Mesenchymal stem cell (in vitro differentiated cells and primary cell): ENCODE results near the gene AKAP6.

Source experiments
- DNase-seq: peaks from one replicate; pipeline ENCODE4 v3.0.0-alpha.2; 2013
- H2AFZ ChIP-seq: one replicate; pipeline ENCODE4 v1.6.1; 2013; ENCODE audit warnings: low read depth, mild to moderate bottlenecking, control low read depth, inconsistent platforms, low read length, moderate library complexity
- H2AK5ac ChIP-seq: 2 replicates; pipeline ENCODE4 v1.6.1; 2013; ENCODE audit warnings: low read length, moderate library complexity, mild to moderate bottlenecking, inconsistent platforms; ENCODE audit not compliant: severe bottlenecking
- H2BK120ac ChIP-seq: one replicate; pipeline ENCODE4 v1.6.1; 2013; ENCODE audit warnings: low read depth, mild to moderate bottlenecking, inconsistent platforms, low read length, moderate library complexity
- H2BK12ac ChIP-seq, 2 experiments: one replicate each; pipeline ENCODE4 v1.6.1; 2013; ENCODE audit warnings: inconsistent platforms in 2 of 2, low read length in 2 of 2, mild to moderate bottlenecking in 2 of 2, moderate library complexity in 2 of 2, control low read depth in 1 of 2
- H2BK15ac ChIP-seq: one replicate; pipeline ENCODE4 v1.6.1; 2013; ENCODE audit warnings: mild to moderate bottlenecking, low read depth, inconsistent platforms; ENCODE audit not compliant: poor library complexity, severe bottlenecking
- H2BK5ac ChIP-seq: 2 replicates; pipeline ENCODE4 v1.6.1; 2013; ENCODE audit warnings: low read depth, mild to moderate bottlenecking, low read length, control low read depth, inconsistent platforms; ENCODE audit not compliant: poor library complexity, severe bottlenecking
- H3K14ac ChIP-seq, 2 experiments: one replicate each; pipeline ENCODE4 v1.6.1; 2013; ENCODE audit warnings: inconsistent platforms in 2 of 2, low read length in 2 of 2, control low read depth in 1 of 2, mild to moderate bottlenecking in 1 of 2, moderate library complexity in 1 of 2
- H3K18ac ChIP-seq, 2 experiments: one replicate each; pipeline ENCODE4 v1.6.1; 2013; ENCODE audit warnings: inconsistent platforms in 2 of 2, low read length in 2 of 2, control low read depth in 1 of 2, low read depth in 1 of 2, mild to moderate bottlenecking in 1 of 2
- H3K23ac ChIP-seq, 2 experiments: one replicate each; pipeline ENCODE4 v1.6.1; 2013; ENCODE audit warnings: inconsistent platforms in 2 of 2, low read length in 2 of 2, mild to moderate bottlenecking in 2 of 2, moderate library complexity in 2 of 2, control low read depth in 1 of 2
- H3K27ac ChIP-seq: 2 replicates; pipeline ENCODE4 v1.5.1; 2013; ENCODE audit warnings: mild to moderate bottlenecking, moderate library complexity, low read length, control low read depth, inconsistent platforms; ENCODE audit not compliant: poor library complexity, severe bottlenecking
- H3K27me3 ChIP-seq, 2 experiments: 2 replicates each; pipeline versions ENCODE4 v1.6.1 to v1.7.0; 2013; ENCODE audit warnings: low read length in 2 of 2, mild to moderate bottlenecking in 2 of 2, moderate library complexity in 2 of 2, control low read depth in 1 of 2, inconsistent platforms in 1 of 2; ENCODE audit not compliant: control insufficient read depth in 1 of 2, insufficient read depth in 1 of 2
- H3K36me3 ChIP-seq, 2 experiments: 2 replicates each; pipeline versions ENCODE4 v1.6.1 to v1.7.0; 2013; ENCODE audit warnings: low read length in 2 of 2, control low read depth in 1 of 2, inconsistent platforms in 1 of 2, low read depth in 1 of 2, mild to moderate bottlenecking in 1 of 2; ENCODE audit not compliant: insufficient read depth in 2 of 2, control insufficient read depth in 1 of 2
- H3K4ac ChIP-seq, 2 experiments: one replicate each; pipeline ENCODE4 v1.6.1; 2013; ENCODE audit warnings: inconsistent platforms in 2 of 2, low read length in 2 of 2, mild to moderate bottlenecking in 2 of 2, moderate library complexity in 2 of 2, control low read depth in 1 of 2, low read depth in 1 of 2
- H3K4me1 ChIP-seq: 2 replicates; pipeline ENCODE4 v1.6.1; 2013; ENCODE audit warnings: low read depth, low read length, control low read depth; ENCODE audit not compliant: control insufficient read depth, insufficient read depth
- H3K4me2 ChIP-seq: 2 replicates; pipeline ENCODE4 v1.6.1; 2013; ENCODE audit warnings: low read length, mild to moderate bottlenecking, inconsistent platforms; ENCODE audit not compliant: poor library complexity, severe bottlenecking
- H3K4me3 ChIP-seq, 2 experiments: 2 replicates each; pipeline versions ENCODE4 v1.5.1 to v1.7.0; 2013; ENCODE audit warnings: low read length in 2 of 2, mild to moderate bottlenecking in 2 of 2, control low read depth in 1 of 2, low read depth in 1 of 2; ENCODE audit not compliant: insufficient read depth in 1 of 2
- H3K79me1 ChIP-seq: replicated peaks from 2 replicates; pipeline ENCODE4 v1.6.1; 2013; ENCODE audit warnings: mild to moderate bottlenecking, control low read depth, low read length, inconsistent platforms; ENCODE audit not compliant: poor library complexity, severe bottlenecking
- H3K9ac ChIP-seq: 2 replicates; pipeline ENCODE4 v1.7.0; 2013; ENCODE audit warnings: mild to moderate bottlenecking, low read length, moderate library complexity
- H3K9me3 ChIP-seq: 2 replicates; pipeline ENCODE4 v1.7.0; 2013; ENCODE audit warnings: mild to moderate bottlenecking, low read length; ENCODE audit not compliant: control insufficient read depth
- H4K8ac ChIP-seq: one replicate; pipeline ENCODE4 v1.6.1; 2013; ENCODE audit warnings: inconsistent platforms, mild to moderate bottlenecking, low read length, moderate library complexity
- H4K91ac ChIP-seq: one replicate; pipeline ENCODE4 v1.6.1; 2013; ENCODE audit warnings: mild to moderate bottlenecking, low read length, inconsistent platforms
- WGBS: methylation state at CpG from one replicate; pipeline ENCODE4 v1.1.7; 2013; ENCODE audit warnings: mixed read lengths; 5-methylcytosine and 5-hydroxymethylcytosine counted together

AKAP6 gene

GRCh38 chr14:32341947-32342846, 13.1 kb downstream of the AKAP6 start:
- H3K36me3 ChIP-seq: no peaks in the 10 kb centered on the region
- H3K4me3 ChIP-seq: no peak overlapping the region
- H3K4me1 ChIP-seq: no peaks in the 10 kb centered on the region
- no peak overlapping the region for H2AK5ac ChIP-seq
- H4K8ac ChIP-seq: no peak overlapping the region
- H2BK15ac ChIP-seq: no peak overlapping the region
- H3K27me3 ChIP-seq: no peaks in the 10 kb centered on the region
- no peak overlapping the region for H2BK12ac ChIP-seq
- H3K79me1 ChIP-seq: no peaks in the 10 kb centered on the region
- H3K4ac ChIP-seq: no peak overlapping the region
- no peak overlapping the region for H2BK5ac ChIP-seq
- no peak overlapping the region for H3K18ac ChIP-seq
- no peak overlapping the region for H3K23ac ChIP-seq
- H2BK120ac ChIP-seq: no peak overlapping the region
- H2AFZ ChIP-seq: no peak overlapping the region
- no peak overlapping the region for H4K91ac ChIP-seq
- DNase-seq: no peak
- H3K14ac ChIP-seq: no peak overlapping the region
- H3K9ac ChIP-seq: no peak overlapping the region
- no peaks in the 10 kb centered on the region for H3K9me3 ChIP-seq
- WGBS: 100% methylated on average over 1 of the region's 2 CpGs
- no peak overlapping the region for H3K4me2 ChIP-seq
- H3K27ac ChIP-seq: no peak overlapping the region

- no peak overlapping the region for H2BK120ac ChIP-seq
- no peaks in the 10 kb centered on the region for H3K27me3 ChIP-seq
- no peaks in the 10 kb centered on the region for H3K4me1 ChIP-seq
- no peak overlapping the region for H3K14ac ChIP-seq
- H3K18ac ChIP-seq: no peak overlapping the region
- H4K91ac ChIP-seq: no peak overlapping the region
- no peak overlapping the region for H4K8ac ChIP-seq
- no peak overlapping the region for H2BK12ac ChIP-seq
- H2AFZ ChIP-seq: no peak overlapping the region
- no peaks in the 10 kb centered on the region for H3K79me1 ChIP-seq
- H3K9ac ChIP-seq: no peak overlapping the region
- no peaks in the 10 kb centered on the region for H3K9me3 ChIP-seq
- no peak overlapping the region for H3K4me2 ChIP-seq
- H3K36me3 ChIP-seq: no peaks in the 10 kb centered on the region
- H2BK5ac ChIP-seq: no peak overlapping the region
- WGBS: 100% methylated on average over 1 of the region's 2 CpGs
- no peak overlapping the region for H2AK5ac ChIP-seq
- H2BK15ac ChIP-seq: no peak overlapping the region
- no peak overlapping the region for H3K27ac ChIP-seq
- no peak overlapping the region for H3K23ac ChIP-seq
- no peak overlapping the region for H3K4ac ChIP-seq
- H3K4me3 ChIP-seq: no peak overlapping the region
- DNase-seq: no peak
Observed at GRCh38 chr14:32342847-32343194, 13.7 kb downstream of the AKAP6 start.

GRCh38 chr14:32343926-32344430, 14.9 kb downstream of the AKAP6 start:
- no peak overlapping the region for H2BK5ac ChIP-seq
- no peak overlapping the region for H3K27ac ChIP-seq

GRCh38 chr14:32345311-32345791, 16.3 kb downstream of the AKAP6 start:
- Histone ChIP-seq H4K91ac (peak overlapping the region; percentile 36), H2AFZ (peak overlapping the region; percentile 63), H3K14ac (no peak overlapping the region), H3K4me1 (no peaks in the 10 kb centered on the region), H3K79me1 (no peaks in the 10 kb centered on the region), H3K9me3 (no peaks in the 10 kb centered on the region), H3K9ac (peak overlapping the region; percentile 16), H3K18ac (peak overlapping the region; percentile 5 to 76), H3K27me3 (no peaks in the 10 kb centered on the region), H3K27ac (no peak overlapping the region), H2BK15ac (no peak overlapping the region), H2BK5ac (no peak overlapping the region), H4K8ac (no peak overlapping the region), H3K4ac (peak overlapping the region in 1 of 2 experiments; percentile 41), H2AK5ac (no peak overlapping the region), H3K4me2 (no peak overlapping the region), H2BK12ac (peak overlapping the region in 1 of 2 experiments; percentile 72), H2BK120ac (peak overlapping the region; percentile 39), H3K36me3 (no peaks in the 10 kb centered on the region), H3K23ac (no peak overlapping the region), H3K4me3 (no peak overlapping the region)
- DNase-seq: peak; percentile 26
- 79% methylated on average over 1 of the region's 1 CpG for WGBS

More at GRCh38 chr14:32343926-32344430, 14.9 kb downstream of the AKAP6 start:
- no peak overlapping the region for H3K18ac ChIP-seq
- no peaks in the 10 kb centered on the region for H3K36me3 ChIP-seq
- H4K91ac ChIP-seq: no peak overlapping the region
- no peak overlapping the region for H3K9ac ChIP-seq
- no peak overlapping the region for H2BK120ac ChIP-seq
- no peak overlapping the region for H3K4me3 ChIP-seq
- H3K4ac ChIP-seq: no peak overlapping the region
- H3K4me1 ChIP-seq: no peaks in the 10 kb centered on the region
- no peak overlapping the region for H2AFZ ChIP-seq
- H4K8ac ChIP-seq: no peak overlapping the region
- H2BK15ac ChIP-seq: no peak overlapping the region
- no peaks in the 10 kb centered on the region for H3K27me3 ChIP-seq
- DNase-seq: peak; percentile 24
- no peaks in the 10 kb centered on the region for H3K9me3 ChIP-seq
- 100% methylated on average over 1 of the region's 2 CpGs for WGBS
- no peaks in the 10 kb centered on the region for H3K79me1 ChIP-seq
- no peak overlapping the region for H3K23ac ChIP-seq
- H3K14ac ChIP-seq: no peak overlapping the region
- no peak overlapping the region for H2BK12ac ChIP-seq
- H3K4me2 ChIP-seq: no peak overlapping the region
- H2AK5ac ChIP-seq: no peak overlapping the region
